Measurements from ENCODE around the gene LSR.

Gene LSR

GRCh38 chr19:35303357-35303915 lies 54.6 kb downstream of the LSR start:
- no peak for DNase-seq (ENCODE audit: low read depth)

GRCh38 chr19:35304036-35304435 lies 55.2 kb downstream of the LSR start:
- no peak for DNase-seq (ENCODE audit: low read depth)

- no peak for DNase-seq (ENCODE audit: low read depth)
These were observed 56.4 kb downstream of the LSR start for GRCh38 chr19:35305181-35305580.

- no peak for DNase-seq (ENCODE audit: low read depth)
These were observed 57.9 kb downstream of the LSR start for GRCh38 chr19:35306473-35307246.

GRCh38 chr19:35307931-35308330 lies 59.1 kb downstream of the LSR start:
- no peak for DNase-seq (ENCODE audit: low read depth)

GRCh38 chr19:35308910-35309309 lies 60.1 kb downstream of the LSR start:
- no peak for DNase-seq (ENCODE audit: low read depth)

GRCh38 chr19:35309481-35310279 lies 60.9 kb downstream of the LSR start:
- DNase-seq (ENCODE audit: low read depth) = no peak

GRCh38 chr19:35310331-35310730 lies 61.5 kb downstream of the LSR start:
- no peak for DNase-seq (ENCODE audit: low read depth)

- no peak for DNase-seq (ENCODE audit: low read depth)
These were observed 62.1 kb downstream of the LSR start for GRCh38 chr19:35310811-35311465.

GRCh38 chr19:35311901-35312665 lies 63.3 kb downstream of the LSR start:
- no peak for DNase-seq (ENCODE audit: low read depth)

- DNase-seq (ENCODE audit: low read depth) = no peak
These were observed 64.8 kb downstream of the LSR start for GRCh38 chr19:35313587-35313986.

GRCh38 chr19:35314031-35314430 lies 65.2 kb downstream of the LSR start:
- DNase-seq (ENCODE audit: low read depth) = no peak

GRCh38 chr19:35314858-35315470 lies 66.2 kb downstream of the LSR start:
- DNase-seq (ENCODE audit: low read depth) = no peak

- DNase-seq (ENCODE audit: low read depth) = no peak
These were observed 67.1 kb downstream of the LSR start for GRCh38 chr19:35315883-35316282.

GRCh38 chr19:35316560-35316959 lies 67.8 kb downstream of the LSR start:
- DNase-seq (ENCODE audit: low read depth) = no peak
